Fibroblast of mammary gland (primary cell): Measurements from ENCODE around the gene MED10.
"Not testable (repeated sequence)": the region's sequence is repeated elsewhere in the genome, so short reads cannot be mapped to it uniquely, and the experiment has no call there.

Experiments
- DNase-seq: peaks from one replicate; pipeline ENCODE4 v3.0.0-alpha.2; 2010; ENCODE audit warnings: low read depth
- H3K4me3 ChIP-seq: 2 replicates; pipeline ENCODE4 v1.5.1; 2011; ENCODE audit warnings: low read depth, mild to moderate bottlenecking, low read length, moderate library complexity; ENCODE audit not compliant: control insufficient read depth
- CTCF ChIP-seq: conservative IDR thresholded peaks from 2 replicates; pipeline ENCODE4 v1.5.1; 2011; ENCODE audit warnings: low read depth, low read length, inconsistent platforms; ENCODE audit not compliant: control insufficient read depth, insufficient read depth

Gene MED10

GRCh38 chr5:6360323-6361072 is 17.8 kb downstream of the MED10 start:
- H3K4me3 ChIP-seq = no peak overlapping the region
- no peak for TF ChIP-seq CTCF
- DNase-seq = no peak

- DNase-seq = no peak
- no peak overlapping the region for H3K4me3 ChIP-seq
- TF ChIP-seq CTCF = no peak
Observed at GRCh38 chr5:6359555-6360322, 18.6 kb downstream of the MED10 start.

GRCh38 chr5:6358434-6358820 is 19.9 kb downstream of the MED10 start:
- no peak for TF ChIP-seq CTCF
- no peak for DNase-seq
- no peak overlapping the region for H3K4me3 ChIP-seq

- not testable (repeated sequence) for DNase-seq, H3K4me3 ChIP-seq
Observed at GRCh38 chr5:6357817-6358433, 20.4 kb downstream of the MED10 start.

- DNase-seq = no peak
- no peak for TF ChIP-seq CTCF
Observed at GRCh38 chr5:6356578-6357164, 21.7 kb downstream of the MED10 start.

GRCh38 chr5:6355294-6355693 is 23.1 kb downstream of the MED10 start:
- no peak for DNase-seq
- no peak for TF ChIP-seq CTCF
- H3K4me3 ChIP-seq = no peak overlapping the region

More at GRCh38 chr5:6356578-6357164, 21.7 kb downstream of the MED10 start:
- H3K4me3 ChIP-seq = no peak overlapping the region

- TF ChIP-seq CTCF = no peak
- DNase-seq = no peak
- no peak overlapping the region for H3K4me3 ChIP-seq
Observed at GRCh38 chr5:6354848-6355247, 23.5 kb downstream of the MED10 start.
